HG02623 (cell line): ENCODE measurements around the gene GLIS1.

Experiments
- ATAC-seq: cut with Tn5 transposase; IDR thresholded peaks from one replicate; pipeline ENCODE4 v1.9.1; 2021; ENCODE audit warnings: moderate library complexity; ENCODE audit not compliant: unreplicated experiment

GLIS1 gene

GRCh38 chr1:53502641-53503432 is 236.1 kb downstream of the GLIS1 start:
- no peak for ATAC-seq

GRCh38 chr1:53501065-53502005 is 237.6 kb downstream of the GLIS1 start:
- no peak for ATAC-seq

GRCh38 chr1:53500204-53501064 is 238.5 kb downstream of the GLIS1 start:
- ATAC-seq = no peak

GRCh38 chr1:53499257-53500203 is 239.4 kb downstream of the GLIS1 start:
- ATAC-seq = no peak

GRCh38 chr1:53498555-53499131 is 240.3 kb downstream of the GLIS1 start:
- no peak for ATAC-seq

- ATAC-seq = no peak
Measured at GRCh38 chr1:53495633-53496345, 243.2 kb downstream of the GLIS1 start.

GRCh38 chr1:53490351-53490750 is 248.6 kb downstream of the GLIS1 start:
- ATAC-seq = no peak

GRCh38 chr1:53486395-53487026 is 252.5 kb downstream of the GLIS1 start:
- no peak for ATAC-seq

- ATAC-seq = no peak
Measured at GRCh38 chr1:53485478-53486394, 253.2 kb downstream of the GLIS1 start.

- ATAC-seq = no peak
Measured at GRCh38 chr1:53484705-53485477, 254.1 kb downstream of the GLIS1 start.

- ATAC-seq = no peak
Measured at GRCh38 chr1:53483656-53484055, 255.3 kb downstream of the GLIS1 start.

GRCh38 chr1:53483170-53483569 is 255.8 kb downstream of the GLIS1 start:
- ATAC-seq = no peak

- ATAC-seq = no peak
Measured at GRCh38 chr1:53482441-53483153, 256.4 kb downstream of the GLIS1 start.

- ATAC-seq = no peak
Measured at GRCh38 chr1:53481456-53481855, 257.5 kb downstream of the GLIS1 start.

- no peak for ATAC-seq
Measured at GRCh38 chr1:53480678-53481077, 258.3 kb downstream of the GLIS1 start.

GRCh38 chr1:53478502-53478818 is 260.5 kb downstream of the GLIS1 start:
- ATAC-seq = no peak
